Measurements from ENCODE around the gene CRIP2. TPM values are rescaled to one million over a fixed set of nuclear protein-coding genes. Genes with fewer than 3 reads are reported as not detected.

The CRIP2 gene
- total and polyA plus RNA-seq, 9 donors: 144 to 335 (median 235) TPM

GRCh38 chr14:105476097-105476830 is 1.6 kb downstream of the CRIP2 start:
- Histone ChIP-seq H3K36me3 (ENCODE audit: control insufficient read depth, insufficient read depth, low read length) (peaks cover 13% of the 10 kb centered on the region), H3K9me3 (replicated peaks; ENCODE audit: control insufficient read depth, low read depth, low read length) (no peaks in the 10 kb centered on the region), H3K27me3 (ENCODE audit: control insufficient read depth, insufficient read depth, low read length) (peaks cover 7% of the 10 kb centered on the region), H3K4me3 (ENCODE audit: low read length) (peak overlapping the region; percentile 62), H3K4me1 (ENCODE audit: control insufficient read depth, insufficient read depth, low read length) (peaks cover 71% of the 10 kb centered on the region), H3K27ac (ENCODE audit: low read length) (peak overlapping the region; percentile 95)
- peak; percentile 83 for DNase-seq
- WGBS (ENCODE audit: insufficient coverage): 14% methylated on average over 20 of the region's 21 CpGs

GRCh38 chr14:105476831-105477659 is 2.4 kb downstream of the CRIP2 start:
- peaks cover 72% of the 10 kb centered on the region for H3K4me1 ChIP-seq (ENCODE audit: control insufficient read depth, insufficient read depth, low read length)
- peak overlapping the region; percentile 62 for H3K4me3 ChIP-seq (ENCODE audit: low read length)
- peak overlapping the region; percentile 95 for H3K27ac ChIP-seq (ENCODE audit: low read length)
- H3K36me3 ChIP-seq (ENCODE audit: control insufficient read depth, insufficient read depth, low read length): peaks cover 13% of the 10 kb centered on the region
- DNase-seq: peak; percentile 57
- no peaks in the 10 kb centered on the region for H3K9me3 ChIP-seq (replicated peaks; ENCODE audit: control insufficient read depth, low read depth, low read length)
- 46% methylated on average over 11 of the region's 16 CpGs for WGBS (ENCODE audit: insufficient coverage)
- peaks cover 7% of the 10 kb centered on the region for H3K27me3 ChIP-seq (ENCODE audit: control insufficient read depth, insufficient read depth, low read length)

DNA sequence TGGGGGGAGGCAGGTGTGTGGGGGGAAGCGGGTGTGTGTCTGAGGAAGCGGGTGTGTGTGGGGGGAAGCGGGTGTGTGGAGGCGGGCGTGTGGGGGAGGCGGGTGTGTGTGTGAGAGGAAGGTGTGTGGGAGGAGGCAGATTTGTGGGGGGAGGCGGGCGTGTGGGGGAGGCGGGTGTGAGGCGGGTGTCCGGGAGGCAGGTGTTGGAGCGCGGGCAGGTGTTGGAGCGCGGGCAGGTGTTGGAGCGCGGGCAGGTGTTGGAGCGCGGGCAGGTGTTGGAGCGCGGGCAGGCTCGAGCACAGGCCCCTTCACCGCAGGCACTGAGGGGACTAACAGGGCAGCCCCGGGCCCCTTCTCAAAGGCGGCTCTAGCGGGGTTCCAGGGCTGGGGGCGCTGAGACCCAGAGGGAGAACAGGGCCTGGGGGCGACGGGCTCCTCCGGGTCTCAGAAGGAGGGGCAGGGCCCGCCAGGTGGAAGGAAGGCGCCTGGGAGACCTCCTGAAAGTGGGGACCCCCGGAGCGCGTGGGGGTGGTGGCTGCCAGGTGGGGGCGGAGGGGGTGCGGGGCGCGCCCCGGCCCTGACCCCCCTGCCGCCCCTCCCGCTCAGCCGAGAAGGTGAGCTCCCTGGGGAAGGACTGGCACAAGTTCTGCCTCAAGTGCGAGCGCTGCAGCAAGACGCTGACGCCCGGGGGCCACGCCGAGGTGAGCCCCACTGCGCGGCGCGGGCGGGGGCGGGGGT is 3.2 kb downstream of the CRIP2 start:
- peaks cover 13% of the 10 kb centered on the region for H3K36me3 ChIP-seq (ENCODE audit: control insufficient read depth, insufficient read depth, low read length)
- peak overlapping the region; percentile 95 for H3K27ac ChIP-seq (ENCODE audit: low read length)
- DNase-seq: peak; percentile 54
- no peaks in the 10 kb centered on the region for H3K9me3 ChIP-seq (replicated peaks; ENCODE audit: control insufficient read depth, low read depth, low read length)
- peak overlapping the region; percentile 62 for H3K4me3 ChIP-seq (ENCODE audit: low read length)
- WGBS (ENCODE audit: insufficient coverage): 32% methylated on average over 42 of the region's 56 CpGs
- H3K4me1 ChIP-seq (ENCODE audit: control insufficient read depth, insufficient read depth, low read length): peaks cover 72% of the 10 kb centered on the region
- H3K27me3 ChIP-seq (ENCODE audit: control insufficient read depth, insufficient read depth, low read length): peaks cover 7% of the 10 kb centered on the region

DNA sequence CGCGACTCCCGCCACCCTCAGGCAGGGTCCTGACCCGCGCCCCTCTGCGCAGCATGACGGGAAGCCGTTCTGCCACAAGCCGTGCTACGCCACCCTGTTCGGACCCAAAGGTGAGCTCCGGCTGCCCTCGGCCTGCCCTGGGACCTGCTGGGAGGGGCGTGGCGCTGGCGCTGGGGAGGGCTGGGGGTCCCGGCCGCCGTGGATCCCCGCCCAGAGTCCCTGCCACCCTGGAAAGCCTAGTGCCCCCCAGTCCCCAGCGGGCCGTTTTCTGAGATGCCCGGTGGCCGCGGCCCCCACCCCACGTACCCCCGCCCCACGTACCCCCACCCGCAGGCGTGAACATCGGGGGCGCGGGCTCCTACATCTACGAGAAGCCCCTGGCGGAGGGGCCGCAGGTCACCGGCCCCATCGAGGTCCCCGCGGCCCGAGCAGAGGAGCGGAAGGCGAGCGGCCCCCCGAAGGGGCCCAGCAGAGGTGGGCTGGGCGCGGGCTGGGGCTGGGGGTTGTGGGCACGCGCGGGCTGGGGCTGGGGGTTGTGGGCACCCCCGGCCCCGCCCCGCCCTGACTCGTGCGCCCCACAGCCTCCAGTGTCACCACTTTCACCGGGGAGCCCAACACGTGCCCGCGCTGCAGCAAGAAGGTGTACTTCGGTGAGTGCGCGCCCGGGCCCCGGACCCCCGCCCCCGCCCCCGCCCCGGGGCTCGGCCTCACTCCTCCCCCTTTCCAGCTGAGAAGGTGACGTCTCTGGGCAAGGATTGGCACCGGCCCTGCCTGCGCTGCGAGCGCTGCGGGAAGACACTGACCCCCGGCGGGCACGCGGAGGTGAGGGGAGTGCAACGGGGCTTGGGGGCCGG is 4.0 kb downstream of the CRIP2 start:
- Histone ChIP-seq H3K27ac (ENCODE audit: low read length) (no peak overlapping the region), H3K4me1 (ENCODE audit: control insufficient read depth, insufficient read depth, low read length) (peaks cover 72% of the 10 kb centered on the region), H3K4me3 (ENCODE audit: low read length) (no peak overlapping the region), H3K9me3 (replicated peaks; ENCODE audit: control insufficient read depth, low read depth, low read length) (no peaks in the 10 kb centered on the region), H3K36me3 (ENCODE audit: control insufficient read depth, insufficient read depth, low read length) (peaks cover 13% of the 10 kb centered on the region), H3K27me3 (ENCODE audit: control insufficient read depth, insufficient read depth, low read length) (peaks cover 7% of the 10 kb centered on the region)
- 33% methylated on average over 53 of the region's 81 CpGs for WGBS (ENCODE audit: insufficient coverage)
- no peak for DNase-seq

GRCh38 chr14:105479431-105480158 is 5.0 kb downstream of the CRIP2 start:
- 54% methylated on average over 33 of the region's 34 CpGs for WGBS (ENCODE audit: insufficient coverage)
- DNase-seq: no peak
- Histone ChIP-seq H3K27ac (ENCODE audit: low read length) (peak overlapping the region; percentile 13), H3K4me1 (ENCODE audit: control insufficient read depth, insufficient read depth, low read length) (peaks cover 78% of the 10 kb centered on the region), H3K27me3 (ENCODE audit: control insufficient read depth, insufficient read depth, low read length) (peaks cover 7% of the 10 kb centered on the region), H3K9me3 (replicated peaks; ENCODE audit: control insufficient read depth, low read depth, low read length) (no peaks in the 10 kb centered on the region), H3K4me3 (ENCODE audit: low read length) (no peak overlapping the region), H3K36me3 (ENCODE audit: control insufficient read depth, insufficient read depth, low read length) (peaks cover 13% of the 10 kb centered on the region)

DNA sequence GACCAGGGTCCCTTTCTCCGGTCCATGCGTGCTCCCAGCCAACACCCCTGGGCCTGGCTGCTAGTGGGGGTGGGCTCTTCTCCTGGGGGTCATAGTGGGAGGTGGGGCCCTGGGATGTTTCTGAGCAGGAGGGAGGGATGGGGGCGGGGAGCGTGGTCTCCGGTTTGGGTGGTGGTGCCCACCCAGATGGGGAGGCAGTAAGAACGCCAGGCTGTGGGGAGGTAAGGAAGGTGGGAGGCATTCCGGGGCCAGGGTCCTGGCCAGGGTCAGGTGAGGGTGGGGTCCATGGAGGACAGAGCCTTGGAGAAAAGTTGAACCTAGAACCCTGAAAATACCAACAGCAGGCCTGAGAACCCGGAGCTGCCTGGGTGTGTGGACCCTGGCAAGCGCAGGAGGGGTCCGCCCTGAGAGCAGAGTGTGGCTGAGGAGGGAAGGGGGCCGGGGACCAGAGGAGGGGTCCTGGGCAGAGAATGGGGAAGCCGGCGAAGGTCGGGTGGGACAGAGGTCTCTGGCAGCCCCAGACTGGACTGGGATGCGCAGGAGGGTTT is 5.7 kb downstream of the CRIP2 start:
- Histone ChIP-seq H3K4me3 (ENCODE audit: low read length) (no peak overlapping the region), H3K36me3 (ENCODE audit: control insufficient read depth, insufficient read depth, low read length) (peaks cover 13% of the 10 kb centered on the region), H3K4me1 (ENCODE audit: control insufficient read depth, insufficient read depth, low read length) (peaks cover 83% of the 10 kb centered on the region), H3K9me3 (replicated peaks; ENCODE audit: control insufficient read depth, low read depth, low read length) (no peaks in the 10 kb centered on the region), H3K27ac (ENCODE audit: low read length) (peak overlapping the region; percentile 99), H3K27me3 (ENCODE audit: control insufficient read depth, insufficient read depth, low read length) (peaks cover 7% of the 10 kb centered on the region)
- DNase-seq: no peak
- WGBS (ENCODE audit: insufficient coverage): 66% methylated on average over 10 of the region's 15 CpGs

DNA sequence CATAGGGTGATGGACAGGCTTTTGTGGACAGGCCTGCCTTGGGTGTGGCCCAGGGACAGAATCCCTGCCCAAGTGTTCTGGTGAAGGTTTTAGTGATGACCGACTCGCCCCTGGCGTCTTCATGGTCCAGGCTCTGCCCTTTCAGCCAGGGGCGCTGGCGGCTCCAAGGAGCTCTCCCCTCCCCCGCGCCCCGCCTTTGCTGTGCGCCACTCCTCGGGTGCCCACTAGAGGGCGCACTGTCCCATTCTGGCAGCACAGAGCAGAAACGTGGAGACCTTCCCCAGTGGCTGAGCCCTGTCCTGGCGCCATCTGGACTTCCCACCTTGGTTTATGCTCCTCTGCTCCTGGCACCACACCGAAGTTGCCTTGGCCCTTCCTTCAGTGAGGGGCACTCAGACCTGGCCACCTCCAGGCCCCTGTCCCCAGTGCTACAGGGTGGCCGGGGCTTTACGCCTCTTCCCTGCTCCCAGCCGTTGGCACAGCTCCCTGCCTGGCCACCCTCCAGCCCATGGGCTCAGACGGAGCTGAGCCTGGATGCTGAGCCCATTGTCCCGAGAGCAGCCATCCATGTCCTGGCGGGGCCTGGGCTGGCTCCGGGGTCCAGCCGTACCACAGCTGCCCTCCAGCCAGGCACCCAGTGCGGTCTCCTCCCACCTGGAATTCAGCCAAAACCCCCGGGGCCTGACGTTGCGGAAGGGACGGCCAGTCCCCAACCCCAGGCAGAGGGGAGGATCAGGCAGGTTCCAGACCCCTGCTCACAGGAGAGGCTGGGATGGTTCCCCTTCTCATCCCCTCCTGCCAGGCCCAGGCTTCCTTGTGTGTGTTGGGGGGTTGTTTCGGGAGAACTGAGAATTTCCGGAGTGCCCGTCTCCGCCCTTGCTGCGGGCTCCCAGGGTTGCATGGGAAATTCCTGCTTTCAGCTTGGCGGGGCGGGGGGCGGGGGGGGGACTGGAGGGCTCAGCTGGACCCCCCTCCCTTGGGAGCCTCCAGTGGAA is 6.5 kb downstream of the CRIP2 start:
- WGBS (ENCODE audit: insufficient coverage): 1% methylated on average over 27 of the region's 35 CpGs

GRCh38 chr14:105481886-105482457 is 7.4 kb downstream of the CRIP2 start:
- H3K4me3 ChIP-seq (ENCODE audit: low read length): peak overlapping the region; percentile 21
- no peaks in the 10 kb centered on the region for H3K9me3 ChIP-seq (replicated peaks; ENCODE audit: control insufficient read depth, low read depth, low read length)
- H3K36me3 ChIP-seq (ENCODE audit: control insufficient read depth, insufficient read depth, low read length): peaks cover 13% of the 10 kb centered on the region
- peak overlapping the region; percentile 99 for H3K27ac ChIP-seq (ENCODE audit: low read length)
- peaks cover 19% of the 10 kb centered on the region for H3K27me3 ChIP-seq (ENCODE audit: control insufficient read depth, insufficient read depth, low read length)
- WGBS (ENCODE audit: insufficient coverage): 0% methylated on average over 16 of the region's 18 CpGs
- H3K4me1 ChIP-seq (ENCODE audit: control insufficient read depth, insufficient read depth, low read length): peaks cover 83% of the 10 kb centered on the region
- peak; percentile 98 for DNase-seq

More for the DNA sequence above, 6.5 kb downstream of the CRIP2 start:
- Histone ChIP-seq H3K27me3 (ENCODE audit: control insufficient read depth, insufficient read depth, low read length) (peaks cover 14% of the 10 kb centered on the region), H3K27ac (ENCODE audit: low read length) (peak overlapping the region; percentile 99), H3K4me3 (ENCODE audit: low read length) (peak overlapping the region; percentile 38), H3K4me1 (ENCODE audit: control insufficient read depth, insufficient read depth, low read length) (peaks cover 83% of the 10 kb centered on the region), H3K9me3 (replicated peaks; ENCODE audit: control insufficient read depth, low read depth, low read length) (no peaks in the 10 kb centered on the region), H3K36me3 (ENCODE audit: control insufficient read depth, insufficient read depth, low read length) (peaks cover 13% of the 10 kb centered on the region)
- DNase-seq: peak; percentile 94
